HepG2 (cell line): ENCODE results near the gene ABCA3. TPM values are rescaled to one million over a fixed set of nuclear protein-coding genes. Genes with fewer than 3 reads are reported as not detected.
A peak's percentile ranks its signal among the peaks of the same experiment; 100 is the strongest.

ENCODE experiments used
- ATAC-seq: fragments of 200-7000 bp; cut with Tn5 transposase; 3 replicates; pipeline ENCODE4 v1.9.1; 2020; ENCODE audit warnings: mild to moderate bottlenecking, moderate library complexity
- BruUV-seq: library from RNA; stranded (reverse); fragments of 400-500 nt; replicated peaks from 2 replicates; lab custom pipeline; 2021; lab: Mats Ljungman, UMichigan
- CTCF ChIA-PET: fragments of 300-600 bp; formaldehyde crosslinking; extraction: SDS; loops from one replicate; lab custom pipeline; 2021; ENCODE audit warnings: low total read pairs, inconsistent platforms, low intra/inter-chr PET ratio; lab: Yijun Ruan, JAX
- POLR2A ChIA-PET: fragments of 350-600 bp; sonication (Branson Sonifier 250); formaldehyde crosslinking; loops from one replicate; lab custom pipeline; 2020; ENCODE audit warnings: antibody characterized with exemption, inconsistent platforms; lab: Yijun Ruan, JAX
- DNase-seq: peaks from one replicate; pipeline ENCODE4 v3.0.0-alpha.2; 2015; ENCODE audit warnings: low spot score
- FAIRE-seq: peaks from 3 replicates; lab custom pipeline; 2011; peaks lifted over from hg19 to GRCh38; lab: Jason Lieb, UNC
- H2AFZ ChIP-seq: one replicate; pipeline ENCODE4 v1.6.1; 2011; ENCODE audit warnings: low read length, inconsistent platforms
- H3K27ac ChIP-seq: fragments of 300-600 bp; 3 replicates; pipeline ENCODE4 v1.8.0; 2011; ENCODE audit warnings: mixed run types, mild to moderate bottlenecking, mixed read lengths, low read length, inconsistent platforms; ENCODE audit not compliant: insufficient read depth; ENCODE audit errors: extremely low read length
- H3K27me3 ChIP-seq, 2 experiments: fragments of 200-600 bp in 1 of 2; 2 replicates in 1 of 2; 3 replicates in 1 of 2; pipeline versions ENCODE4 v1.6.0 to v1.8.0; 2011; ENCODE audit warnings: low read length in 2 of 2, mild to moderate bottlenecking in 2 of 2, moderate library complexity in 2 of 2, inconsistent platforms in 1 of 2; ENCODE audit not compliant: insufficient read depth in 2 of 2, control insufficient read depth in 1 of 2
- H3K36me3 ChIP-seq, 2 experiments: fragments of 200-600 bp in 1 of 2; replicated peaks in 1 of 2; 2 replicates in 1 of 2; 3 replicates in 1 of 2; pipeline versions ENCODE4 v1.5.1 to v1.8.0; 2011; ENCODE audit warnings: low read length in 2 of 2, inconsistent platforms in 1 of 2; ENCODE audit not compliant: insufficient read depth in 2 of 2, control insufficient read depth in 1 of 2
- H3K4me1 ChIP-seq: 2 replicates; pipeline ENCODE4 v1.5.1; 2012; ENCODE audit warnings: low read length, inconsistent platforms; ENCODE audit not compliant: insufficient read depth
- H3K4me2 ChIP-seq: 2 replicates; pipeline ENCODE4 v1.6.0; 2011; ENCODE audit warnings: low read depth, low read length, inconsistent platforms
- H3K4me3 ChIP-seq, 3 experiments: fragments of 200-600 bp in 1 of 3; sonication (generic), shearing (Covaris generic) in 1 of 3; replicated peaks in 1 of 3; 2 replicates each; pipeline ENCODE4 v1.5.1; 2011 to 2016; ENCODE audit warnings: low read length in 3 of 3, inconsistent platforms in 2 of 3, low read depth in 2 of 3, mild to moderate bottlenecking in 2 of 3, control low read depth in 1 of 3, mixed read lengths in 1 of 3; ENCODE audit not compliant: insufficient read depth in 1 of 3
- H3K79me2 ChIP-seq: one replicate; pipeline ENCODE4 v1.6.1; 2011; ENCODE audit warnings: low read length, inconsistent platforms; ENCODE audit not compliant: insufficient read depth
- H3K9ac ChIP-seq: 2 replicates; pipeline ENCODE4 v1.6.0; 2011; ENCODE audit warnings: mild to moderate bottlenecking, low read depth, low read length, inconsistent platforms; ENCODE audit not compliant: insufficient read depth
- H3K9me3 ChIP-seq: 2 replicates; pipeline ENCODE4 v1.5.1; 2012; ENCODE audit warnings: mild to moderate bottlenecking, low read length
- H4K20me1 ChIP-seq: 2 replicates; pipeline ENCODE4 v1.6.0; 2011; ENCODE audit warnings: inconsistent platforms, mild to moderate bottlenecking, low read length, moderate library complexity; ENCODE audit not compliant: insufficient read depth
- CCAR2 ChIP-seq: fragments of 200-400 bp; formaldehyde crosslinking; optimal IDR thresholded peaks from 2 replicates; pipeline ENCODE3; 2018; ENCODE audit warnings: low read depth, mild to moderate bottlenecking, low read length, moderate library complexity
- ERF ChIP-seq: IDR thresholded peaks from 2 replicates; pipeline ENCODE4 v1.6.1; 2018; ENCODE audit warnings: missing biosample characterization, missing genetic modification reagents
- ETV5 ChIP-seq: IDR thresholded peaks from 2 replicates; pipeline ENCODE4 v1.6.1; 2018; ENCODE audit warnings: missing biosample characterization, missing genetic modification reagents, inconsistent platforms, borderline replicate concordance
- HOXA3 ChIP-seq: sonication (generic); formaldehyde crosslinking; IDR thresholded peaks from 2 replicates; pipeline ENCODE4 v1.5.0; 2020; ENCODE audit warnings: missing genetic modification reagents
- KLF11 ChIP-seq: IDR thresholded peaks from 2 replicates; pipeline ENCODE4 v1.6.1; 2016; ENCODE audit warnings: missing compliant biosample characterization
- MIER3 ChIP-seq: IDR thresholded peaks from 2 replicates; pipeline ENCODE4 v1.6.1; 2016; ENCODE audit warnings: missing compliant biosample characterization, borderline replicate concordance
- NBN ChIP-seq: fragments of 450-650 bp; conservative IDR thresholded peaks from 2 replicates; pipeline ENCODE4 v1.6.1; 2017
- NR3C1 ChIP-seq: sonication (generic); formaldehyde crosslinking; IDR thresholded peaks from 2 replicates; pipeline ENCODE4 v1.4.0; 2020; ENCODE audit warnings: missing genetic modification reagents
- POLR2AphosphoS5 ChIP-seq: IDR thresholded peaks from 2 replicates; pipeline ENCODE4 v1.6.1; 2012; ENCODE audit warnings: low read depth, low read length
- RXRB ChIP-seq: IDR thresholded peaks from 2 replicates; pipeline ENCODE4 v1.6.1; 2016; ENCODE audit warnings: borderline replicate concordance, missing genetic modification reagents, missing compliant biosample characterization
- SAP130 ChIP-seq: IDR thresholded peaks from 2 replicates; pipeline ENCODE4 v1.6.1; 2016; ENCODE audit warnings: low read depth
- TBX2 ChIP-seq: sonication (generic); formaldehyde crosslinking; IDR thresholded peaks from 2 replicates; pipeline ENCODE4 v1.5.0; 2020; ENCODE audit warnings: missing genetic modification reagents, mild to moderate bottlenecking, borderline replicate concordance
- YY1 ChIP-seq: IDR thresholded peaks from 2 replicates; pipeline ENCODE4 v1.6.1; 2011; ENCODE audit warnings: low read length, low read depth, moderate library complexity, mild to moderate bottlenecking; ENCODE audit not compliant: insufficient read depth, insufficient replicate concordance
- ZBTB7B ChIP-seq: sonication (generic); formaldehyde crosslinking; IDR thresholded peaks from 2 replicates; pipeline ENCODE4 v1.4.0; 2020; ENCODE audit warnings: missing genetic modification reagents
- ZNF451 ChIP-seq: sonication (generic); formaldehyde crosslinking; IDR thresholded peaks from 2 replicates; pipeline ENCODE4 v1.5.0; 2020; ENCODE audit warnings: mild to moderate bottlenecking, missing genetic modification reagents
- WGBS: methylation state at CpG from one replicate; pipeline ENCODE4 v1.1.6; 2017; ENCODE audit warnings: low lambda C conversion rate; 5-methylcytosine and 5-hydroxymethylcytosine counted together
- in situ Hi-C: cut with HindIII; loops from 2 replicates; pipeline ENCODE4 v1.10.0; 2017; ENCODE audit warnings: low pct_unique_long_range_greater_than_20kb; ENCODE audit not compliant: extremely low pct_ligation_motif_present
- intact Hi-C: fragments of 100-400 bp; cut with micrococcal nuclease; formaldehyde crosslinking; loops from one replicate; pipeline ENCODE4 v1.10.0; 2022; ENCODE audit not compliant: unreplicated experiment
- polyA plus RNA-seq, 8 experiments: library from polyadenylated mRNA; depleted of rRNA in 3 of 8; stranded (reverse) in 7 of 8; unstranded in 1 of 8; fragments of >200 nt; fragmentation: Illumina TruSeq in 4 of 8; extraction: Trizol in 4 of 8; gene quantifications; 2 replicates each; pipeline versions ENCODE4 v1.2.1 to v1.2.3, GENCODE V29; 2011 to 2016; ENCODE audit warnings: low read depth in 4 of 8, missing spikeins in 1 of 8, mixed read lengths in 1 of 8; ENCODE audit not compliant: insufficient read depth in 1 of 8
- total RNA-seq, 5 experiments: library from RNA; depleted of rRNA; stranded (reverse); fragments of >200 nt; fragmentation: Illumina TruSeq; extraction: Trizol; gene quantifications; 2 replicates each; pipeline ENCODE4 v1.2.3, GENCODE V29; 2016; ENCODE audit warnings: low read depth in 1 of 5
- TF ChIP-seq, protein P1 (sequence below): sonication (generic); formaldehyde crosslinking; IDR thresholded peaks from 2 replicates; pipeline ENCODE4 v1.5.1; 2020; ENCODE audit warnings: missing genetic modification reagents, mild to moderate bottlenecking, borderline replicate concordance
- TF ChIP-seq, protein P2 (sequence below): sonication (generic); formaldehyde crosslinking; IDR thresholded peaks from 2 replicates; pipeline ENCODE4 v1.4.0; 2020; ENCODE audit warnings: missing genetic modification reagents, borderline replicate concordance
- TF ChIP-seq, protein P3 (sequence below): IDR thresholded peaks from 2 replicates; pipeline ENCODE4 v1.6.1; 2016; ENCODE audit warnings: mild to moderate bottlenecking
- TF ChIP-seq, protein P4 (sequence below): sonication (generic); formaldehyde crosslinking; IDR thresholded peaks from 2 replicates; pipeline ENCODE4 v1.8.1; 2023; ENCODE audit warnings: missing genetic modification reagents, inconsistent platforms, borderline replicate concordance

Gene ABCA3
- total and polyA plus RNA-seq, 2 of the 13 experiments (the other 11 are each of a cell fraction or from before 2014, with no cell fraction given) = 0.60 to 1.5 TPM

DNA sequence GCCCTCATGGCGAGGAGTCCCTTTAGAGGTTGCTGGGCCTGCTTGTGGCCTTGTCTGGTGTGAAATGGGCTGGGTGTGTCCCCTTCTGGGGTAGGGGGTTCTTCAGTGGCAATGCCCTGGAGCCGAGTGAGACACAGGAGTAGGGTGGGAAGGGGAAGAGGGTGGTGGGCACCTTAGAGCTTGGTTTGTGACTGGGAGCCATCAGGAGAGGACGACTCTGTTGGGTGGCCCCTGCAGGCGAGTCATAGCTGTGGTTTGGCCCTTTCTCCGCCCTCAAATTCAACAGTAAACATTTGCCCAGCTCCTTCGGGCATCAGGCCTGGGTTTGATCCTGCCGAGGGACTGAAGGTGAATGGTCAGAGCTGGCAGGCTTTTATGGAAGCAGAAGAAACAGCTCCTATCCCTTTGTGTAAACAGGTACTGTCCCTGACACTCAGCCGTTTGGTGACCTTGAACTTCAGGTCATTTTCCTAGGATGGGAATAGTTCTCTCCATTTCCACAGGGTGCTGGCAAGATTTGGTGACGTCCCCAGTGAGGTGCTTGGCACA, 114.2 kb downstream of the ABCA3 start:
- peak overlapping the region; percentile 68 for H3K27ac ChIP-seq
- POLR2A ChIA-PET = interaction anchor here (0.7 to 3.1 kb wide), 19 partner anchors 9 to 78 kb away, joined by 3 to 56 read pairs (median 4); partner anchors contain the start of genes BRICD5, DNASE1L2, ECI1 and PGP
- TF ChIP-seq MIER3 (peak; percentile 67; the same call in 1 of the 2 replicates), RXRB (CRISPR knock-in tag) (peak; percentile 88), TBX2 (peak; percentile 69), HOXA3 (CRISPR knock-in tag) (peak; percentile 58; the same call in 1 of the 2 replicates), ETV5 (CRISPR knock-in tag) (peak; percentile 33; the same call in 1 of the 2 replicates), POLR2AphosphoS5 (peak; percentile 64), YY1 (peak; percentile 37), ZNF451 (CRISPR knock-in tag) (no peak), SAP130 (CRISPR knock-in tag) (peak; percentile 79), NBN (no peak), ZBTB7B (CRISPR knock-in tag) (peak; percentile 53; the same call in 1 of the 2 replicates), NR3C1 (CRISPR knock-in tag) (no peak), CCAR2 (no peak), KLF11 (CRISPR knock-in tag) (no peak), ERF (CRISPR knock-in tag) (peak; percentile 81; the same call in 1 of the 2 replicates)
- TF ChIP-seq, protein P1, sequence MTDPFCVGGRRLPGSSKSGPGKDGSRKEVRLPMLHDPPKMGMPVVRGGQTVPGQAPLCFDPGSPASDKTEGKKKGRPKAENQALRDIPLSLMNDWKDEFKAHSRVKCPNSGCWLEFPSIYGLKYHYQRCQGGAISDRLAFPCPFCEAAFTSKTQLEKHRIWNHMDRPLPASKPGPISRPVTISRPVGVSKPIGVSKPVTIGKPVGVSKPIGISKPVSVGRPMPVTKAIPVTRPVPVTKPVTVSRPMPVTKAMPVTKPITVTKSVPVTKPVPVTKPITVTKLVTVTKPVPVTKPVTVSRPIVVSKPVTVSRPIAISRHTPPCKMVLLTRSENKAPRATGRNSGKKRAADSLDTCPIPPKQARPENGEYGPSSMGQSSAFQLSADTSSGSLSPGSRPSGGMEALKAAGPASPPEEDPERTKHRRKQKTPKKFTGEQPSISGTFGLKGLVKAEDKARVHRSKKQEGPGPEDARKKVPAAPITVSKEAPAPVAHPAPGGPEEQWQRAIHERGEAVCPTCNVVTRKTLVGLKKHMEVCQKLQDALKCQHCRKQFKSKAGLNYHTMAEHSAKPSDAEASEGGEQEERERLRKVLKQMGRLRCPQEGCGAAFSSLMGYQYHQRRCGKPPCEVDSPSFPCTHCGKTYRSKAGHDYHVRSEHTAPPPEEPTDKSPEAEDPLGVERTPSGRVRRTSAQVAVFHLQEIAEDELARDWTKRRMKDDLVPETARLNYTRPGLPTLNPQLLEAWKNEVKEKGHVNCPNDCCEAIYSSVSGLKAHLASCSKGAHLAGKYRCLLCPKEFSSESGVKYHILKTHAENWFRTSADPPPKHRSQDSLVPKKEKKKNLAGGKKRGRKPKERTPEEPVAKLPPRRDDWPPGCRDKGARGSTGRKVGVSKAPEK = no peak
- TF ChIP-seq, protein P2, sequence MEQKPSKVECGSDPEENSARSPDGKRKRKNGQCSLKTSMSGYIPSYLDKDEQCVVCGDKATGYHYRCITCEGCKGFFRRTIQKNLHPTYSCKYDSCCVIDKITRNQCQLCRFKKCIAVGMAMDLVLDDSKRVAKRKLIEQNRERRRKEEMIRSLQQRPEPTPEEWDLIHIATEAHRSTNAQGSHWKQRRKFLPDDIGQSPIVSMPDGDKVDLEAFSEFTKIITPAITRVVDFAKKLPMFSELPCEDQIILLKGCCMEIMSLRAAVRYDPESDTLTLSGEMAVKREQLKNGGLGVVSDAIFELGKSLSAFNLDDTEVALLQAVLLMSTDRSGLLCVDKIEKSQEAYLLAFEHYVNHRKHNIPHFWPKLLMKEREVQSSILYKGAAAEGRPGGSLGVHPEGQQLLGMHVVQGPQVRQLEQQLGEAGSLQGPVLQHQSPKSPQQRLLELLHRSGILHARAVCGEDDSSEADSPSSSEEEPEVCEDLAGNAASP = peak; percentile 74; the same call in 1 of the 2 replicates
- TF ChIP-seq, protein P3, sequence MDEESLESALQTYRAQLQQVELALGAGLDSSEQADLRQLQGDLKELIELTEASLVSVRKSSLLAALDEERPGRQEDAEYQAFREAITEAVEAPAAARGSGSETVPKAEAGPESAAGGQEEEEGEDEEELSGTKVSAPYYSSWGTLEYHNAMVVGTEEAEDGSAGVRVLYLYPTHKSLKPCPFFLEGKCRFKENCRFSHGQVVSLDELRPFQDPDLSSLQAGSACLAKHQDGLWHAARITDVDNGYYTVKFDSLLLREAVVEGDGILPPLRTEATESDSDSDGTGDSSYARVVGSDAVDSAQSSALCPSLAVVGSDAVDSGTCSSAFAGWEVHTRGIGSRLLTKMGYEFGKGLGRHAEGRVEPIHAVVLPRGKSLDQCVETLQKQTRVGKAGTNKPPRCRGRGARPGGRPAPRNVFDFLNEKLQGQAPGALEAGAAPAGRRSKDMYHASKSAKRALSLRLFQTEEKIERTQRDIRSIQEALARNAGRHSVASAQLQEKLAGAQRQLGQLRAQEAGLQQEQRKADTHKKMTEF (CRISPR knock-in tag) = peak; percentile 76
- TF ChIP-seq, protein P4, sequence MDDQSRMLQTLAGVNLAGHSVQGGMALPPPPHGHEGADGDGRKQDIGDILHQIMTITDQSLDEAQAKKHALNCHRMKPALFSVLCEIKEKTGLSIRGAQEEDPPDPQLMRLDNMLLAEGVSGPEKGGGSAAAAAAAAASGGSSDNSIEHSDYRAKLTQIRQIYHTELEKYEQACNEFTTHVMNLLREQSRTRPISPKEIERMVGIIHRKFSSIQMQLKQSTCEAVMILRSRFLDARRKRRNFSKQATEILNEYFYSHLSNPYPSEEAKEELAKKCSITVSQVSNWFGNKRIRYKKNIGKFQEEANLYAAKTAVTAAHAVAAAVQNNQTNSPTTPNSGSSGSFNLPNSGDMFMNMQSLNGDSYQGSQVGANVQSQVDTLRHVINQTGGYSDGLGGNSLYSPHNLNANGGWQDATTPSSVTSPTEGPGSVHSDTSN (CRISPR knock-in tag) = no peak

More for the DNA sequence above, 114.2 kb downstream of the ABCA3 start:
- H3K4me3 ChIP-seq = peak overlapping the region in 1 of 3 experiments; percentile 52; a peak in 3 of 6 replicates
- H4K20me1 ChIP-seq = peaks cover 11% of the 10 kb centered on the region
- CTCF ChIA-PET = no interaction called here
- peaks cover 17 to 30% of the 10 kb centered on the region in 2 experiments; a peak in 3 of 5 replicates for H3K36me3 ChIP-seq
- ATAC-seq (peak; percentile 54), DNase-seq (peak; percentile 91), FAIRE-seq (peak; percentile 97)
- H3K27me3 ChIP-seq = no peaks in the 10 kb centered on the region
- in situ Hi-C loops = no loop called here
- intact Hi-C loops = no loop called here
- 0 out of 2 replicates have a peak overlapping the region, but pooled peaks have one; percentile 2 for H3K9ac ChIP-seq
- H3K4me2 ChIP-seq = peak overlapping the region; percentile 62
- H3K9me3 ChIP-seq = no peaks in the 10 kb centered on the region
- BruUV-seq = no TSS peak
- WGBS = 17% methylated on average over 7 of the region's 9 CpGs
- peaks cover 18% of the 10 kb centered on the region for H3K79me2 ChIP-seq
- H2AFZ ChIP-seq = no peak overlapping the region
- peaks cover 30% of the 10 kb centered on the region for H3K4me1 ChIP-seq
